Measurements from ENCODE around the gene AADACL2. TPM values are rescaled to one million over a fixed set of nuclear protein-coding genes. Genes with fewer than 3 reads are reported as not detected.

The AADACL2 gene
- total RNA-seq, 1 donor from 2014 or later: not detected

- ATAC-seq (ENCODE audit: low read depth) (no peak), DNase-seq (no peak)
- intact Hi-C loops (cut with micrococcal nuclease): no loop called here
- no peak overlapping the region for H3K27ac Mint-ChIP-seq
- ChIA-PET CTCF (no interaction called here), POLR2A (no interaction called here)
- no peaks in the 10 kb centered on the region for H3K9me3 Mint-ChIP-seq
- no peak for TF ChIP-seq CTCF (IDR thresholded peaks at IDR 0.05)
- no peaks in the 10 kb centered on the region for H3K36me3 Mint-ChIP-seq (ENCODE audit: low read depth)
- no peaks in the 10 kb centered on the region for H3K4me1 Mint-ChIP-seq
- no peak overlapping the region for H3K4me3 Mint-ChIP-seq
- no peaks in the 10 kb centered on the region for H3K27me3 Mint-ChIP-seq
These were observed 43.1 kb upstream of the AADACL2 start for GRCh38 chr3:151690645-151691044.

- intact Hi-C loops (cut with micrococcal nuclease): no loop called here
- no peaks in the 10 kb centered on the region for H3K36me3 Mint-ChIP-seq (ENCODE audit: low read depth)
- TF ChIP-seq CTCF (IDR thresholded peaks at IDR 0.05): no peak
- POLR2A ChIA-PET: no interaction called here
- no peak overlapping the region for H3K4me3 Mint-ChIP-seq
- DNase-seq (no peak), ATAC-seq (ENCODE audit: low read depth) (no peak)
- peaks cover 7% of the 10 kb centered on the region for H3K9me3 Mint-ChIP-seq
- no peaks in the 10 kb centered on the region for H3K4me1 Mint-ChIP-seq
- H3K27me3 Mint-ChIP-seq: no peaks in the 10 kb centered on the region
- H3K27ac Mint-ChIP-seq: no peak overlapping the region
- CTCF ChIA-PET: no interaction called here
These were observed 36.2 kb upstream of the AADACL2 start for GRCh38 chr3:151697496-151697895.

GRCh38 chr3:151707216-151707615 lies 26.5 kb upstream of the AADACL2 start:
- CTCF ChIA-PET: no interaction called here

GRCh38 chr3:151708868-151709267 lies 24.9 kb upstream of the AADACL2 start:
- ChIA-PET CTCF (no interaction called here), POLR2A (no interaction called here)
- no peaks in the 10 kb centered on the region for H3K4me1 Mint-ChIP-seq
- no peaks in the 10 kb centered on the region for H3K36me3 Mint-ChIP-seq (ENCODE audit: low read depth)
- peaks cover 5% of the 10 kb centered on the region for H3K9me3 Mint-ChIP-seq
- DNase-seq (no peak), ATAC-seq (ENCODE audit: low read depth) (no peak)
- TF ChIP-seq CTCF (IDR thresholded peaks at IDR 0.05): no peak
- H3K4me3 Mint-ChIP-seq: no peak overlapping the region
- H3K27ac Mint-ChIP-seq: no peak overlapping the region
- H3K27me3 Mint-ChIP-seq: no peaks in the 10 kb centered on the region
- intact Hi-C loops (cut with micrococcal nuclease): no loop called here

More at GRCh38 chr3:151707216-151707615, 26.5 kb upstream of the AADACL2 start:
- TF ChIP-seq CTCF (IDR thresholded peaks at IDR 0.05): no peak
- POLR2A ChIA-PET: no interaction called here
- intact Hi-C loops (cut with micrococcal nuclease): no loop called here
- DNase-seq (no peak), ATAC-seq (ENCODE audit: low read depth) (no peak)
- Mint-ChIP-seq H3K4me1 (no peaks in the 10 kb centered on the region), H3K27me3 (no peaks in the 10 kb centered on the region), H3K4me3 (no peak overlapping the region), H3K9me3 (no peaks in the 10 kb centered on the region), H3K27ac (no peak overlapping the region), H3K36me3 (ENCODE audit: low read depth) (no peaks in the 10 kb centered on the region)

- H3K4me3 Mint-ChIP-seq: no peak overlapping the region
- no peak for TF ChIP-seq CTCF (IDR thresholded peaks at IDR 0.05)
- ChIA-PET POLR2A (no interaction called here), CTCF (no interaction called here)
- ATAC-seq (ENCODE audit: low read depth) (no peak), DNase-seq (no peak)
- no peaks in the 10 kb centered on the region for H3K4me1 Mint-ChIP-seq
- H3K27me3 Mint-ChIP-seq: no peaks in the 10 kb centered on the region
- peaks cover 5% of the 10 kb centered on the region for H3K9me3 Mint-ChIP-seq
- H3K27ac Mint-ChIP-seq: no peak overlapping the region
- intact Hi-C loops (cut with micrococcal nuclease): no loop called here
- H3K36me3 Mint-ChIP-seq (ENCODE audit: low read depth): no peaks in the 10 kb centered on the region
These were observed 23.9 kb upstream of the AADACL2 start for GRCh38 chr3:151709847-151710246.
